Measurements from ENCODE around the gene LENEP. TPM values are rescaled to one million over a fixed set of nuclear protein-coding genes. Genes with fewer than 3 reads are reported as not detected.

Gene LENEP
- total RNA-seq, 1 experiment from 2014 or later = not detected

DNA sequence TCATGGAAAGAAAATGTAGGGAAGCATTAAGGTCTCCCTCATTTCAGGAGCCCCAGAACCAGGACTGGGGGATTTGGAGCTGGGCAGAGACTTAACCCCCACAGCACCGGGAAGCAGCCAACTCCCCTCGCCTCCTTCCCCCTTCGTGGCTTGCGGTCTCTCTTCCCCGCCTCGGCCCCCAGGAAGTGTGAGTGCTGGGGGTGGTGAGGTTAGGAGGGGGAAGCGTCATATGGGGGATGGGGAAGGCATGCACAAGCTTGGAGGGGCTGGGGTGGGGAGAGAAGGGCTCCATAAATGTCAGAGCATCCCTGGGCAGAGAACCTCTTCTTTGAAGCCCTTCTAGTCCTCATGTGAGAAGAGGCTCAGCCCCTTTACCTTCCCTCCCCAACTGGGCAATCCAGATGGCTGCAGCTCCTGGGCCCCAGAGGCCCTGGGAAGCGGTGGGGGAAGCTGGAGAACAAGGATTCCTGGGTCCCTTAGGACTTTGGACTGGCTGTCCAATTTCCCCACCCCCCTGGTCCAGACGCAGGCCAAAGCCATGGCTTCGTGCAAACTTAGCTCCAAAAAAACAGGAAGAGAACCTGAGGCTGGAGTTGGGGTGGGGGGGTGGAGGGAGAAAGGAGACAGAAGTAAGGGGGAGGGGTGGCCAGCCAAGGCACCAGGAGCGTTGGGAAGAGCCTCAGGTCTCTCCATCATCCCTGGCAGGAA lies 17.0 kb downstream of the LENEP start:
- no peak for DNase-seq (ENCODE audit: low spot score)

DNA sequence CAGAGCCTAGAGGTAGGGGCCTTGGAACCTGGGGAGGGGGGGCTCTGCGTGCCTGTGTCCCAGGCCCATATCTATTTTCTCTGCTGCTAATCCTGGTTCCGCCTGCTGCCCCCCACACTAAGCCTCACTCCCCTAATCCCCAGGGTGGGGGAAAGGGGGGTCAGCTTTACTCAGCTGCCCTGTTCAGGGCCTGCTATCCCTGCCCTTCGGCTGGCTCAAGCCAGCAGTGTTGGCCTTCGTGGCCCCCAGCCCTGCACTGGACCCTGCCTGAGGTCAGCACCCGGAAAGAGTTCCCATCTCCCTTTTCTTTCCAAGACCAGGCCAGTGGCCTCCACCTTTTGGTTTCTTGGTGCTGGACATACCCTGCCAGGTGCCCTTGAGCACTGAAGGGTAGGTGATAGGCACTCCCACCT lies 17.6 kb downstream of the LENEP start:
- no peak for DNase-seq (ENCODE audit: low spot score)

DNA sequence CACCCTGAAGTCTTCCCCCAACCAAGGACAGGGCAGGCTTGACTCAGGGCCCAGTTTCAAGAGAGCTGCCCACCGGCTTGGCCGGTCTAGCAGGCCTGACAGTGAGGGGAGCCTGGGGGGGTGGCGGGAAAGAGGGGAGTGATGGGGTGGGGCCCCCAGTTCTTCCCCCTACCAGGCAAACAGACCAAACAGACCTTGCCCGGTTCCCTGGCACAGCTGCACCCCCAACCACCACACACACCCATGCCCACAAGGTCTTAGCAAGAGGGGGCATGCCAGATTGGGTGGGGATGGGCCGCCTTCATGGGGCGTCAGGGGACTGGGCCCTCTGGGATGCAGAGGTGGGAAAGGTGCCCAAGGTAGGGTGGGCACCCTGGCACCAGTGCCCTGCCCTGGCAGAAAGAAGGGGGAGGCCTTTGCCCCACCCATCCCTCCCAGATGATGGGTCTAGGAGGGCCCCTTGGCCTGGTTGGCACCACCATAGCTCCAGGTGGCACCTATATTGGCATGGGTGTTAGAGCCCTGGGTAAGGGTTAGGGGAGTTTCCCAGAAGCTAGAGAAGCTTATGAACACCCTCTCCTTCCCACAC lies 18.1 kb downstream of the LENEP start:
- no peak for DNase-seq (ENCODE audit: low spot score)

DNA sequence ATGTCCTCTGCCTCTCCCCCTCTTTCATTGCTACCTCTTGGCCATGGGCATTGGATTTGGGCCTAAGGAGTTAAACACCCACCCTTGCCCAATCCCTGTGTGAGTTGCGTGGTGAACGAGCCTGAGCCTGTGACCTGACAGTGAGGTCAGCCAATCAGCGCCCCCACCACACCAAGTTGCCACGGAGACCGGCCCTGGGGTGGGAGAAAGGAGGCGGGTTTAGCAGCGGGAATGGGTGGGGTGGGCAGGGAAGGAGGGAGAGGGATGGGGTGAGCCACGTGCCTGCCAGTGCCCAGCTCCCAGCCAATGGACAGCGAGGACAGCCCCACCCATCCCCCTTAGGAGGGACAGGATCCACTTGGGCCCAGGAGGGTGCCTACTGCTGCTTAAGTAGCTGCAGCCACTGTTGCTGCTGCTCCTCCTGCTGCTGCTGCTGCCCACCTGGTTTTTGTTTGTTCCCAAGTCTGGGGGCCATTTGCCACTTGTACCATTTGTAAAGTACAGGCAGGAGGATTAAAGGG lies 18.7 kb downstream of the LENEP start:
- DNase-seq (ENCODE audit: low spot score) = peak; percentile 32

DNA sequence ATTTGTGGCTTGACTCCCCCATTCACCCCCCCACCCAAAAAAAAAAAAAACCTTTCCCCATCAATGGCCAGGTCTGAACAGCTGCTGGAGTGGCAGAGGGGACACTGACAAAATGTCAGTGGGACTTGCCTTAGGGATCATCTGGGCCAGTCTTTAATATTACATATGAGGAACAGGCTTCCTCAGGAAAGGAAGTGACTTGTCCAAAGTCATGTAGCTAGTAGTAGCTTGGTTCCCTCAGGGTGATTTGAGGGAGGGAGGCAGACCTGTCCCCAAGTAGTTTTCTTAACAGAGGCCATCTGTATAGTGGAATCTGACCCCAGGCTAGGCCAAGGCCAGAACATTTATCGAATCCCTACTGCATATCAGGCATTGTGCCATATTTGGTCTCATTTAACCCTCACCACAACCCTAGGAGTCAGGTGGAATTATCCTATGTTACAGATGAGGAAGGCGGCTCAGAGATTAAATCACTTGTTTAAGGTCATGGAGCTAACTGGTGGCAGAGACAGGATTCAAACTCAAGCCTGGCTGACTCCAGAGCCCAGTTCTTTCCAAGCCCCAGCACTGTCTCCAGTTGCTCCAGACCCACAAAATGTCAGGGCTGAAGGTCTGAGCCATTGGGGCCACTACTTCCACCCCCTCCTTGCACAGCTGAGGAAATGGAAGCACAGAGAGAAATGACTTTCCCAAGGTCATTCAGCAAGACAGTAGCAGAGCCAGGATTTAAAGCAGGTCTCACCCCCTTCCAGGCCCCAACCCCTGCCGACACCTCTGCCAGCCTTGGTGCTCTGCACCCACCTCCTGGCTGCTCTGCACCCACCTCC lies 19.6 kb downstream of the LENEP start:
- DNase-seq (ENCODE audit: low spot score) = no peak

DNA sequence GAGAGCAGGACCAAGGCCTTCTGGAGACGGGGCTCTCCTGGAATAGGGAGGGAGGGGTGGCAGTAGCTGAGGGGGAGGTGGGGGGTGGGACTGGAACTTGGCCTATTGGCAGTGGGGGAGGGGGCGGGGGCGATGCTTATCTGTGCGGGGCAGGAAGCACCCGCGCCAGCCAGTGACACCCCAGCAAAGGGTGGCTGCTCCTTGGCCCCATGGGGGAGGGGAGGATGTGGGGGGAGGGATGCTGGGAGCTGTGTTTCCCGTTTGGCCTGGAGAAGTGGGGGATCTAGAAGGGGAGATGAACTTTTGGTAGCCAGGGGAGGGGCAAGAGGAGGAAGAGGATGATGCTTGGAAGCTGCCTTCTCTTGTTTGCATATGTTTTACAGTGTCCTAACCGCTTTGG lies 20.2 kb downstream of the LENEP start:
- no peak for DNase-seq (ENCODE audit: low spot score)

DNA sequence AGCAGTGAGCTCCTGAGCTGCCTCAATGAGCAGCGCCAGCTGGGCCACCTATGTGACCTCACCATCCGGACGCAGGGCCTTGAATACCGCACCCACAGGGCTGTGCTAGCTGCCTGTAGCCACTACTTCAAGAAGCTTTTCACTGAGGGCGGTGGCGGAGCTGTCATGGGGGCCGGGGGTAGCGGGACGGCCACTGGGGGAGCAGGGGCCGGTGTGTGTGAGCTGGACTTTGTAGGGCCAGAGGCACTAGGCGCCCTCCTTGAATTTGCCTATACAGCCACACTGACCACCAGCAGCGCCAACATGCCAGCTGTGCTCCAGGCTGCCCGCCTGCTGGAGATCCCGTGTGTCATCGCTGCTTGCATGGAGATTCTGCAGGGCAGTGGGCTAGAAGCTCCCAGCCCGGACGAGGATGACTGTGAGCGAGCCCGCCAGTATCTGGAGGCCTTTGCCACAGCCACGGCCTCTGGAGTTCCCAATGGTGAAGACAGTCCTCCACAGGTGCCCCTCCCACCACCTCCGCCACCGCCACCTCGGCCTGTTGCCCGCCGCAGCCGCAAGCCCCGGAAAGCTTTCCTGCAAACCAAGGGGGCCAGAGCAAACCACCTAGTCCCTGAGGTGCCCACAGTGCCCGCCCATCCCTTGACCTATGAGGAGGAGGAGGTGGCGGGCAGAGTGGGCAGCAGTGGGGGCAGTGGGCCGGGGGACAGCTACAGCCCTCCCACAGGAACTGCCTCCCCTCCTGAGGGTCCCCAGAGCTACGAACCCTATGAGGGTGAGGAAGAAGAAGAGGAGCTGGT lies 21.5 kb downstream of the LENEP start:
- DNase-seq (ENCODE audit: low spot score) = no peak

DNA sequence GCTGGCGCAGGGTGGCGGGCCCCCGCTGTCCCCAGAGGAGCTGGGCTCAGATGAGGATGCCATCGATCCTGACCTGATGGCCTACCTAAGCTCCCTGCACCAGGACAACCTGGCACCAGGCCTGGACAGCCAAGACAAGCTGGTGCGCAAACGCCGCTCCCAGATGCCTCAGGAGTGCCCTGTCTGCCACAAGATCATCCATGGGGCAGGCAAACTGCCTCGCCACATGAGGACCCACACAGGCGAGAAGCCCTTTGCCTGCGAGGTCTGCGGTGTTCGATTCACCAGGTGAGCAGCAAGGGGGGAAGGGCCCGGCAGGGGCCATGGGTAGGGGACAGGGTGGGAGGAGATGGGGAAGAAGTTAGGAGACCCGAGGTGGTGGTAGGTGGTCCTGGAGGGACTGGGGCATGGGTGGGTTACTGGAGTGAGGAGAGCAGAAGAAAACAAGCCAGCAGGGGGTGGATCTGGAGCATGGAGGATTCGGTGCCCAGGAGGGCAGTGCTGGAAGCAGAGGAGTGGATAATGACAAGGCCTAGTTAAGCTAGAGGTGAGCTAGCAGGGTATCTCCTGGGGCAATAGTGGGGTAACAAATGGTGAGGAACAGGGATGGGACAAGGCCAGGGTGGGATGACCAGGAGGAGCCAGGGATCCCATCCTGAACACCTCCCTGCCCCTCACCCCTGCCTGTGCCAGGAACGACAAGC lies 22.3 kb downstream of the LENEP start:
- DNase-seq (ENCODE audit: low spot score) = no peak

DNA sequence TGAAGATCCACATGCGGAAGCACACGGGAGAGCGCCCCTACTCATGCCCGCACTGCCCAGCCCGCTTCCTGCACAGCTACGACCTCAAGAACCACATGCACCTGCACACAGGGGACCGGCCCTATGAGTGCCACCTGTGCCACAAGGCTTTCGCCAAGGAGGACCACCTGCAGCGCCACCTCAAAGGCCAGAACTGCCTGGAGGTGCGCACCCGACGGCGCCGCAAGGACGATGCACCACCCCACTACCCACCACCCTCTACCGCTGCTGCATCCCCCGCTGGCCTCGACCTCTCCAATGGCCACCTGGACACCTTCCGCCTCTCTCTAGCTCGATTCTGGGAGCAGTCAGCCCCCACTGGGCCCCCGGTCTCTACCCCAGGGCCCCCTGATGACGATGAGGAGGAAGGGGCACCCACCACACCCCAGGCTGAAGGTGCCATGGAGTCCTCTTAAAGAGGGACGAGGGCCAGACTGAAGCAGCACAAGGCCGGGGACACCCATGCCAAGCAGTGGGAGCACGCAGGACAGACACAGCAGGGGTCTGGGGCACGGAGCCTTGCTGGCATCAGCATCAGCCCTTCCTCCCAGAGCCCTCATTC lies 22.9 kb downstream of the LENEP start:
- DNase-seq (ENCODE audit: low spot score) = no peak

DNA sequence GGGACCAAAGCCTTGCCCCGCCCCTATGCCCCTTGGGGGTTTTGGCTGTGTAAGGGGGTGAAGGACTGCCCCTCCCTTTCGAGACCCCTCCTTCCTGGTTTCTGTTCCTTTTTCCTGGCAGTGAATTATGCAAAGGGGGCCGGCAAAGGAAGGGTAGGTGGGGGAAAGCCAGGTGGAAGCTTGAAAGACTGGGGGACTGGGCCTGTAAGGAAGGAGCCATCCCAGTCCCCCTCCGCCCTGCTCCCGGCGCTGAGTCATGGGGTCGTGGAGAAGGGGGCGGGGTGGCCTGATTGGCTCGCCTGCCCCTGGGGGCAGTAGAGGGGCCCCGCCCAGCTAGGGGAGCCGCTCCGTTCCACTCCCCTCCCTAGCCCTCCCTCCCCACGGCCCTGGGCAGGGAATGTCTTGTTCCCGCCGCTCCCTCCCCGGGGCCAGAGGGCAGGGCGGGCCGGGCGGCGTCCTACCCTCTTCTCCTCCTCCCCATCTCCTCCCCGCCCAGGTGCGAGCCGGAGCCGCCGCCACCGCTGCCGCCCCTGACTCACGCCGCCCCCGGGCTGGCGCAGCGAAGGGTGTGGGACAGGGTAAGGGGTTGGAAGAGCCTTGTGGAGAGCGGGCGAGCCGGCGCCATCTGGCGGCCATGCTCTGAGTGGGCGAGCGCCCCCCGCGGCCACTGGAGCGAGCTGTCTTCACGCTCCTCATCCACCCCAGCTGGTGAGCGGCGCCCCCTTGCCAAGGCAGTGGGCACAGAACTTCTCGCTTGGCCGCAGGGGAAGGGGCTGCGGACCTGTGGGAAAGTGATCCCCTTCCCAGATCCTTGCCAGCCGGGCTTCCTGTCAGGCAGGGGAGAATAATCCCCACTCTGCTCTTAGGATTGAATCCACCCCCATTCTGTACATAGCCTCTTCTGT lies 23.9 kb downstream of the LENEP start:
- peak; percentile 92 for DNase-seq (ENCODE audit: low spot score)

DNA sequence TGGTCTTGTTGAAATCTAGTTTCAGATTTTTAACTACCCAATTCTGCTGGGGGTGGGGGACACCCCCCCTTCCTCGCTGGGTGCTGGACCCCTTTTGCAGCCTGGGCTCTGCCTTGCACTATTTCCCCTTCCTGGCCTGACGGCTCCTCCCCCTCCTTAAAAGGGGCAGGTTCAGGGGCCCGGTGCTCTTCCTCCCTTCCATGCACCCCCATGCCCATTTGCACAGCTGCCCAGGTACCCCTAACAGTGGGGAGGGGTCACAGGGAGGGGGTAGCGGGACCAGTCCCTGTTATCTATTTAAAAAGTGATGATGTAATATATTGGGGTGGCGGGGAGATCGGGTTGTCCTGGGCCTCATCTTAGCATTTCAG lies 24.5 kb downstream of the LENEP start:
- no peak for DNase-seq (ENCODE audit: low spot score)

DNA sequence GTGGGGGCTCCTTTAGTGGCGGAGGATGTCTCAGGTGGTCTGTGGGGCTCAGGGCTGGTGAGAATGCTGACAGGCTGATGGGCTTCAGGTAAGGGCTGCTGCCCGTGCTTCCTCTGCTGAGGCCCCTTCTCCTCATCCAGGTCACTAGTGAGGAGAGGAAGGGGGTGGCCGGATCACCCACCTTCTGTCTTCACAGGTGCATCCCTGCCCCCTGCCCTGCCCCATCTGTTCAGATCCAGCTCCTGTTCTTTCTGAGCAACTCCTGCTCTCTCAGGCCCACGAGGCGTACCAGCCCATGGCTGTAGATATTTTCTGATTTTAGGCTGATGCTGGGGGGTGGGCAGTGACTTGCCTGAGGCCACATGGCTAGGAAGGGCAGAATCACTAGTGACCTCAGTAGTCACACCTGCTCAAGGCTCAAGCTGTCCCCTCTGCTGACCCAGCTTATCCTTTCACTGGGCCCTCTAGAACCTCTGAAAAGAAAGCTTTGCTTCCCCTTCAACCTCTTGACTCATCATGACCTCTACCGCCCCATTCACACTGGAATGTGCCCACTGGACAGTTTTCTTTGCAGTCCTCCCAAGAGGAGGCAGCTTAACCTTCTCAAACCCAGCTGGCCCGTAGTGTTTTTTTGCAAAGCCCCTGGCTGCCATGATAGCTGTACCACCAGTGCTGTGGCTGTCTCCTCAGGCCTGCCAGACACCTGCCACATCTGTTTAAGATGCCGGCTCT lies 25.4 kb downstream of the LENEP start:
- no peak for DNase-seq (ENCODE audit: low spot score)

DNA sequence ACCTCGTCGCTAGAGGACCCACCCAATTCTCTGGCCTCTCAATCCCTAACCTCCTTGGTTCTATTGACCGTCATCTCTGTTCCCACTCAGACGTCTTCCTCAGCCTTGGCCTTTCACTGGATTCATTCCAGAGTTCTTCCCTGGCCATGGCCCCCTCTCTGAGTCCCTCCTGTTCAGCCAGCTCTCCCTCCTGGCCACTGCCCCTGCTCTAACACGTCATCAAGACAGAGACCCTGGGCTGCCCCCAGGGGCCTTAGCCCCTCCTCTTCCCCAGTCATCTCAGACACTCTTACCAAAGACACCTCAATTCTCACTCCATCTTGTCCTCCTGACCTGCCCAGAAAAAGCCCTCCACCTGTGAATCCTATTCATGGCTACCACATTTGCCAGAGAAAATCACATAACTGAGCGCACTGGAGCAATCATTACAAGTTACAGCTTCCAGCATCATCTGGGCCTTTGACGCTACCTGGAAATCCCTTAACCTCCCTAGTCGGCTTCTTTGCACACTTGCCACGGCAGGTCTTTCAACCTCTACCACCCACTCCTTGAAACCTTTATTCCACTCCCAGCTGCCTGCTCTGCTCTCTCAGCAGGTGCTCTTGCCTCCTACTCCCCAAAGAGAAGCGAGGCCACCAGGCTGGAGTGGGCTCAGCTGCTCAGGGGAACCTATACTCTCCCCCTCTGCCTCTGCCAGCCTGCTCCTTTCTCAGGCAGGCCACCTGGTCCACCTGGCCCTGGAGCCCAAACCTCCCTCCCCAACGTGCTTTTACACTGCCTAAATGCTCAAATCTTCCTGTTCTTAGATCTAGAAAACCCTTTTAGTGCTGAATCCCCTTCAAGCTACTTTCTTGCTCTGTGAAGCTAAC lies 26.2 kb downstream of the LENEP start:
- DNase-seq (ENCODE audit: low spot score) = no peak

DNA sequence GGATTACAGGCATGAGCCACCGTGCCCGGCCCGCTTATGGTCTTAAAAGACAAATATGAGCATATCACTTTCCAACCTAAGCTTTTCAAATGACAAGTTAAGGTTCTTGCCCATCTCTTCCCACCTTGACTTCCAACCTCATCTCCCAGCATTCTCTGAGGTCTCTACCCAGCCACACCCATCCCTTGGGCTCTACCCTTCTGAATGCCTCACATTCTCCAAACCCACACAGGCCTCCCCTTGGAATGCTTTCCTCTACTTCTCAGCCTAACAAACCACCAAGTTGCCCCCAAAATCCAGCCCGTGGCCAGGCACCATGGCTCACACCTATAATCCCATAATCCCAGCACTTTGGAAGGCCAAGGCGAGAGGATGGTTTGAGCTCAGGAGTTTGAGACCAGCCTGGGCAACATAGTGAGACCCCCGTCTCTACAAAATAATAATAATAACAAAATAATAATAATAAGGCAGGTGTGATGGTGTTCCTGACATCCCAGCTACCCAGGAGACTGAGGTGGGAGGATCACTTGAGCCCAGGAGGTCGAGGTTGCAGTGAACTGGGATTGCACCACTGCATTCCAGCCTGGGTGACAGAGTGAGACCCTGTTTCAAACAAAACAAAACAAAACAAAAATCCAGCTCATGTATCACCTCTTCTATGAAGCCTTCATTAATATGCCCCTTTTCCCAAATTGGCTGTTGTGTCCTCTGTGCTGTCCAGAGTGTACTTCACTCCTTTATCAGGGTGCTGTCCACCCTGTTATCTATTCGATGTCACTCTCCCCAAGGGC lies 28.9 kb downstream of the LENEP start:
- no peak for DNase-seq (ENCODE audit: low spot score)

DNA sequence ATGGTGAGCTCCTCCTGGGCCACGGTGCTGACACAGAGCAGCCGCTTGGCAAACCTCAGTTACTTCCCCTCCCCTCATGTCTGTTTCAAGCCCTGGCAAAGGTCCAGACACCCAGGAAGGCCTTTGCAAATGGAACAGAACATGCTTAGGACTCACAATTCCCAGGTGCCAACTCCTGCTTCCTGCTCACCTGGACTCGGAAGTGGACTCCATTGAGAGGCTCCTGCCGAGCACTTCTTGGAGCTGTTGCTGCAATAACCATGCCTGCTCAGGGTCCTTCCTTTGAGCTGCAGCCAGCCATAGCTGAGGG lies 29.5 kb downstream of the LENEP start:
- DNase-seq (ENCODE audit: low spot score) = no peak

DNA sequence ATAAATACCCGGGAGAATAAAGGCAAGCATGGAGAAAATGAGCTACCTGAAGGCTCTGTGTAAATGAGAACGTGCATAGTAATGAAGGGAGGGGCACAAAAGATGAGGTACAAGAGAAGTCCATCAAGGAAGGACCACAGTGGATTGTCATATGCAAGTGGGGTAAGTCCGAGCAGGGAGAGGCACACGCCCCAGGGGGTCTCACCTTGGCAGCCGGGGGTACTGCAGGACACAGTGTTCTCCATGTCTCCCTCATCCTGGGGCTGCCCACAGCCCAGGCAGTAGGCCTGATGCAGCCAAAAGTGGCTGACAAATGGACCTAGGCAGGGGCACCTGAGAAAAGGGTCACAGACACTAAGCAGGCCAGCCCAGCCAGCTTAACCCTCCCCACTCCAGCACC lies 30.2 kb downstream of the LENEP start:
- DNase-seq (ENCODE audit: low spot score) = no peak

DNA sequence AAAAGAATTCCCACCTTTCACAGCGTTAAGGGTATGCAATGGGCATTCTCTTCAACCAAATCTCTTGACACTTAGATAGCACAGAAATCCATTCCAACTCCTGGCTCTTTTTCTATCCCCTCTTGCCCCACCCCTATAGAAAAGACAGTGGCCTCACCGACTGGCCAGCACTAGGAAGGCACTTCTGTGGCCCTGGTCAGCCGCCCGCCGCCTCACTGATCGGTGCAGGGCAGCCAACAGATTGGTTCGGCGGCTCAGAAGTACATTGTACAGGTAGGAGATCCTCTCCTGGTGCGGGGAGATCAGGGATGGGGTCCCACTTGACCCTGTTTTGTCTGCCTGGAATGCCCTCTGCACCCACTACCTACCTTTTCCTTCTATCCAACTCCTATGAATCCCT lies 30.9 kb downstream of the LENEP start:
- DNase-seq (ENCODE audit: low spot score) = no peak

DNA sequence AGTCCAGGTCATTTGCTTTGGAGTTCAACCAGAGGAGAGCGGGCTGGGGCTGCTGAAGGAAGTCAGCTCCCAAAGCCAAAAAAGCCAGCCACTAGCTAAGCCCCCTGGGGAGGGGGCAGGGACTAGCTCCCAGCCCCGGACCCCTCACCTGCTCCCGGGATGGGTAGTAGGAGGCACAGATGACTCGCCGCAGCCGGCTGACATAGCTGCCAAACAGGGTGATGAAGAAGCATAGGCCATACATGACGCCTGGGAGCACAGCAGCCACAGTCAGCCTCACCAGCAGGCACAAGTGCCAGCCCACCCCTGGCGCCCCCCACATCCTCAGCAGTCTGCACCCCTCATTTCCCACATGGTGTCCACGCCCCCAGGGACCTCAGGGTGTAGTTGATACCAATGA lies 32.8 kb downstream of the LENEP start:
- DNase-seq (ENCODE audit: low spot score) = no peak
